CD4-positive, CD25-positive, alpha-beta regulatory T cell (primary cell): Measurements from ENCODE around the gene FGF9. TPM values are rescaled to one million over a fixed set of nuclear protein-coding genes. Genes with fewer than 3 reads are reported as not detected.

Source experiments
- ATAC-seq, 2 donors: fragments of 150-1000 bp; cut with Tn5 transposase; one replicate each; pipeline ENCODE4 v1.10.0; 2021; ENCODE audit warnings: low read depth in 2 of 2, moderate number of reproducible peaks in 2 of 2, moderate library complexity in 1 of 2
- DNase-seq, 3 donors: peaks; one replicate each; pipeline versions ENCODE4 v3.0.0 to v3.0.0-alpha.2; 2012 to 2022; ENCODE audit warnings: mixed read lengths in 1 of 3
- H3K27ac ChIP-seq: one replicate; pipeline ENCODE4 v1.7.0; 2013; ENCODE audit warnings: mild to moderate bottlenecking, low read length; ENCODE audit not compliant: insufficient read depth, poor library complexity, severe bottlenecking
- H3K27me3 ChIP-seq: one replicate; pipeline ENCODE4 v1.7.0; 2013; ENCODE audit warnings: low read length; ENCODE audit not compliant: control insufficient read depth, insufficient read depth
- H3K36me3 ChIP-seq: one replicate; pipeline ENCODE4 v1.7.0; 2013; ENCODE audit warnings: mild to moderate bottlenecking, low read length, moderate library complexity; ENCODE audit not compliant: control insufficient read depth, insufficient read depth
- H3K4me1 ChIP-seq: 2 replicates; pipeline ENCODE4 v1.7.0; 2013; ENCODE audit warnings: mild to moderate bottlenecking, low read length; ENCODE audit not compliant: insufficient read depth, control insufficient read depth, poor library complexity, severe bottlenecking
- H3K4me3 ChIP-seq: one replicate; pipeline ENCODE4 v1.7.0; 2013; ENCODE audit warnings: low read depth, mild to moderate bottlenecking, low read length, moderate library complexity
- H3K9me3 ChIP-seq, 2 experiments: 1 replicate in 1 of 2; 2 replicates in 1 of 2; pipeline ENCODE4 v1.7.0; 2013; ENCODE audit warnings: low read length in 2 of 2, mild to moderate bottlenecking in 1 of 2, moderate library complexity in 1 of 2; ENCODE audit not compliant: control insufficient read depth in 2 of 2
- H3K27ac Mint-ChIP-seq, 3 donors: one replicate each; pipeline ENCODE4 v1.8.0; 2020 to 2022; ENCODE audit warnings: mild to moderate bottlenecking in 3 of 3, mixed read lengths in 3 of 3, moderate library complexity in 2 of 3
- H3K27me3 Mint-ChIP-seq: one replicate; pipeline ENCODE4 v1.8.0; 2022; ENCODE audit warnings: mild to moderate bottlenecking, mixed read lengths
- H3K36me3 Mint-ChIP-seq: one replicate; pipeline ENCODE4 v1.8.0; 2020; ENCODE audit warnings: mixed read lengths
- H3K4me1 Mint-ChIP-seq, 4 donors: one replicate each; pipeline ENCODE4 v1.8.0; 2020 to 2022; ENCODE audit warnings: mixed read lengths in 4 of 4, mild to moderate bottlenecking in 1 of 4
- H3K4me3 Mint-ChIP-seq, 4 donors: one replicate each; pipeline ENCODE4 v1.8.0; 2020 to 2022; ENCODE audit warnings: mild to moderate bottlenecking in 4 of 4, mixed read lengths in 4 of 4, moderate library complexity in 3 of 4
- H3K9me3 Mint-ChIP-seq, 7 donors: one replicate each; pipeline ENCODE4 v1.8.0; 2020 to 2022; ENCODE audit warnings: mixed read lengths in 7 of 7, mild to moderate bottlenecking in 3 of 7, moderate library complexity in 2 of 7
- polyA plus RNA-seq, 4 donors: library from polyadenylated mRNA; unstranded; fragments of 300-500 nt; fragmentation: Illumina TruSeq; gene quantifications; one replicate each; pipeline ENCODE4 v1.2.3, GENCODE V29; 2021
- total RNA-seq: library from RNA; stranded (reverse); gene quantifications from one replicate; pipeline ENCODE4 v1.2.3, GENCODE V29; 2022

FGF9 gene
- total and polyA plus RNA-seq, 5 donors from 2014 or later: 0.35 to 2.3 (median 1.00) TPM; not detected in 1

GRCh38 chr13:21698817-21699679 is 28.2 kb downstream of the FGF9 start:
- Histone ChIP-seq H3K36me3 (no peaks in the 10 kb centered on the region), H3K27ac (no peak overlapping the region), H3K27me3 (peaks cover 5% of the 10 kb centered on the region), H3K4me1 (no peaks in the 10 kb centered on the region), H3K9me3 (no peaks in the 10 kb centered on the region), H3K4me3 (no peak overlapping the region)
- DNase-seq (no peak), ATAC-seq (no peak)
- Mint-ChIP-seq H3K4me1 (no peaks in the 10 kb centered on the region), H3K9me3 (no peaks in the 10 kb centered on the region), H3K4me3 (no peak overlapping the region), H3K36me3 (no peaks in the 10 kb centered on the region), H3K27me3 (peaks cover 10% of the 10 kb centered on the region), H3K27ac (no peak overlapping the region)

GRCh38 chr13:21701460-21701859 is 30.6 kb downstream of the FGF9 start:
- Mint-ChIP-seq H3K27me3 (peaks cover 15% of the 10 kb centered on the region), H3K36me3 (no peaks in the 10 kb centered on the region), H3K27ac (no peak overlapping the region), H3K4me1 (no peaks in the 10 kb centered on the region), H3K9me3 (no peaks in the 10 kb centered on the region), H3K4me3 (no peak overlapping the region)
- DNase-seq: no peak
- H3K27me3 ChIP-seq: peaks cover 3% of the 10 kb centered on the region
- H3K4me3 ChIP-seq: no peak overlapping the region
- ATAC-seq: no peak
- H3K36me3 ChIP-seq: no peaks in the 10 kb centered on the region
- no peaks in the 10 kb centered on the region for H3K4me1 ChIP-seq
- H3K9me3 ChIP-seq: no peaks in the 10 kb centered on the region
- no peak overlapping the region for H3K27ac ChIP-seq

- Histone ChIP-seq H3K4me3 (no peak overlapping the region), H3K36me3 (no peaks in the 10 kb centered on the region), H3K9me3 (no peaks in the 10 kb centered on the region), H3K27me3 (peaks cover 3% of the 10 kb centered on the region), H3K4me1 (no peaks in the 10 kb centered on the region), H3K27ac (no peak overlapping the region)
- H3K9me3 Mint-ChIP-seq: no peaks in the 10 kb centered on the region
- no peaks in the 10 kb centered on the region for H3K36me3 Mint-ChIP-seq
- no peak overlapping the region for H3K4me3 Mint-ChIP-seq
- H3K4me1 Mint-ChIP-seq: no peaks in the 10 kb centered on the region
- ATAC-seq (no peak), DNase-seq (no peak)
- no peak overlapping the region for H3K27ac Mint-ChIP-seq
- peaks cover 12% of the 10 kb centered on the region for H3K27me3 Mint-ChIP-seq
Observed at GRCh38 chr13:21703846-21704245, 33.0 kb downstream of the FGF9 start.

GRCh38 chr13:21707586-21707985 is 36.7 kb downstream of the FGF9 start:
- no peak for ATAC-seq
- no peak overlapping the region for H3K4me3 ChIP-seq
- no peak overlapping the region for H3K4me3 Mint-ChIP-seq
- H3K4me1 Mint-ChIP-seq: no peaks in the 10 kb centered on the region
- H3K36me3 Mint-ChIP-seq: peaks cover 11% of the 10 kb centered on the region
- H3K27me3 Mint-ChIP-seq: peaks cover 26% of the 10 kb centered on the region
- no peaks in the 10 kb centered on the region for H3K9me3 ChIP-seq
- peaks cover 4% of the 10 kb centered on the region for H3K27me3 ChIP-seq
- no peak overlapping the region for H3K27ac ChIP-seq
- no peaks in the 10 kb centered on the region for H3K4me1 ChIP-seq
- H3K27ac Mint-ChIP-seq: no peak overlapping the region
- no peak for DNase-seq
- H3K36me3 ChIP-seq: no peaks in the 10 kb centered on the region
- peaks cover 0 to 13% (median 7%) of the 10 kb centered on the region in 7 donors for H3K9me3 Mint-ChIP-seq

GRCh38 chr13:21709697-21710096 is 38.8 kb downstream of the FGF9 start:
- no peaks in the 10 kb centered on the region for H3K4me1 ChIP-seq
- H3K27me3 Mint-ChIP-seq: peaks cover 33% of the 10 kb centered on the region
- no peak for DNase-seq
- H3K4me1 Mint-ChIP-seq: no peaks in the 10 kb centered on the region
- no peak overlapping the region for H3K4me3 ChIP-seq
- no peaks in the 10 kb centered on the region for H3K36me3 ChIP-seq
- no peak overlapping the region for H3K27ac ChIP-seq
- peaks cover 11% of the 10 kb centered on the region for H3K36me3 Mint-ChIP-seq
- no peak for ATAC-seq
- peaks cover 4% of the 10 kb centered on the region for H3K27me3 ChIP-seq
- H3K27ac Mint-ChIP-seq: no peak overlapping the region
- H3K9me3 ChIP-seq: no peaks in the 10 kb centered on the region
- H3K4me3 Mint-ChIP-seq: no peak overlapping the region
- peaks cover 0 to 13% (median 7%) of the 10 kb centered on the region in 7 donors for H3K9me3 Mint-ChIP-seq

- Histone ChIP-seq H3K27me3 (peaks cover 4% of the 10 kb centered on the region), H3K9me3 (no peaks in the 10 kb centered on the region), H3K36me3 (no peaks in the 10 kb centered on the region), H3K4me1 (no peaks in the 10 kb centered on the region), H3K4me3 (no peak overlapping the region), H3K27ac (no peak overlapping the region)
- ATAC-seq (no peak), DNase-seq (no peak)
- Mint-ChIP-seq H3K4me3 (no peak overlapping the region), H3K27ac (no peak overlapping the region), H3K27me3 (peaks cover 35% of the 10 kb centered on the region), H3K36me3 (peaks cover 11% of the 10 kb centered on the region), H3K4me1 (no peaks in the 10 kb centered on the region), H3K9me3 (peaks cover 0 to 13% (median 7%) of the 10 kb centered on the region in 7 donors)
Observed at GRCh38 chr13:21710163-21710562, 39.3 kb downstream of the FGF9 start.

GRCh38 chr13:21717817-21718216 is 46.9 kb downstream of the FGF9 start:
- no peak overlapping the region for H3K4me3 Mint-ChIP-seq

GRCh38 chr13:21719463-21719862 is 48.6 kb downstream of the FGF9 start:
- DNase-seq: no peak
- H3K4me1 ChIP-seq: no peaks in the 10 kb centered on the region
- H3K4me1 Mint-ChIP-seq: no peaks in the 10 kb centered on the region
- no peak overlapping the region for H3K4me3 ChIP-seq
- no peak for ATAC-seq
- H3K9me3 ChIP-seq: no peaks in the 10 kb centered on the region
- no peak overlapping the region for H3K4me3 Mint-ChIP-seq
- no peaks in the 10 kb centered on the region for H3K27me3 ChIP-seq
- H3K27ac Mint-ChIP-seq: no peak overlapping the region
- peaks cover 0 to 1% (median 0%) of the 10 kb centered on the region in 7 donors for H3K9me3 Mint-ChIP-seq
- no peaks in the 10 kb centered on the region for H3K36me3 ChIP-seq
- no peak overlapping the region for H3K27ac ChIP-seq
- H3K36me3 Mint-ChIP-seq: no peaks in the 10 kb centered on the region
- H3K27me3 Mint-ChIP-seq: peaks cover 9% of the 10 kb centered on the region

More at GRCh38 chr13:21717817-21718216, 46.9 kb downstream of the FGF9 start:
- Mint-ChIP-seq H3K27ac (no peak overlapping the region), H3K27me3 (peaks cover 16% of the 10 kb centered on the region), H3K4me1 (no peaks in the 10 kb centered on the region), H3K9me3 (no peaks in the 10 kb centered on the region), H3K36me3 (no peaks in the 10 kb centered on the region)
- DNase-seq (no peak), ATAC-seq (no peak)
- no peak overlapping the region for H3K4me3 ChIP-seq
- H3K36me3 ChIP-seq: no peaks in the 10 kb centered on the region
- no peaks in the 10 kb centered on the region for H3K4me1 ChIP-seq
- no peak overlapping the region for H3K27ac ChIP-seq
- H3K9me3 ChIP-seq: no peaks in the 10 kb centered on the region
- H3K27me3 ChIP-seq: no peaks in the 10 kb centered on the region
